ENCODE results near the gene CES3.

Gene CES3

DNA sequence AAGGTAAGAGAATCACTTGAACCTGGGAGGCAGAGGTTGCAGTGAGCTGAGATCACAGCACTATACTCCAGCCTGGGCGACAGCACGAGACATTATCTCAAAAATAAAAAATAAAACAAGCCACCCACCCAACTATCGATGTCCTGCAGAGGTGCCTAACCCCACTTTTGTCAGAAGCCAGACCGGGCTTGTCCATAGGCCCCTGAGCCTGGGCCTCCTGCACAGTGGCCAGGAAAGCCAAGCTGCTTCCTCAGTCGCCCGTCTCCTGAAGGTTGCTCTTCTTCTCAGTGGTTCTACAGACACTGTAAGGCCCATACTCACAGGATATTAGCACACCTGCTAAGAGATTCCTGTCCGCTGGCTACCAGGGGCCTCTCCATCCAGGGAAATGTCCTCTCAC, 14.5 kb upstream of the CES3 start:
- no peak overlapping the region for H3K4me3 ChIP-seq (ENCODE audit: low read depth, low read length)
- TF ChIP-seq, protein P1, sequence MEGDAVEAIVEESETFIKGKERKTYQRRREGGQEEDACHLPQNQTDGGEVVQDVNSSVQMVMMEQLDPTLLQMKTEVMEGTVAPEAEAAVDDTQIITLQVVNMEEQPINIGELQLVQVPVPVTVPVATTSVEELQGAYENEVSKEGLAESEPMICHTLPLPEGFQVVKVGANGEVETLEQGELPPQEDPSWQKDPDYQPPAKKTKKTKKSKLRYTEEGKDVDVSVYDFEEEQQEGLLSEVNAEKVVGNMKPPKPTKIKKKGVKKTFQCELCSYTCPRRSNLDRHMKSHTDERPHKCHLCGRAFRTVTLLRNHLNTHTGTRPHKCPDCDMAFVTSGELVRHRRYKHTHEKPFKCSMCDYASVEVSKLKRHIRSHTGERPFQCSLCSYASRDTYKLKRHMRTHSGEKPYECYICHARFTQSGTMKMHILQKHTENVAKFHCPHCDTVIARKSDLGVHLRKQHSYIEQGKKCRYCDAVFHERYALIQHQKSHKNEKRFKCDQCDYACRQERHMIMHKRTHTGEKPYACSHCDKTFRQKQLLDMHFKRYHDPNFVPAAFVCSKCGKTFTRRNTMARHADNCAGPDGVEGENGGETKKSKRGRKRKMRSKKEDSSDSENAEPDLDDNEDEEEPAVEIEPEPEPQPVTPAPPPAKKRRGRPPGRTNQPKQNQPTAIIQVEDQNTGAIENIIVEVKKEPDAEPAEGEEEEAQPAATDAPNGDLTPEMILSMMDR (conservative IDR thresholded peaks at IDR 0.05; ENCODE audit: low read depth, low read length) = no peak
- DNase-seq (ENCODE audit: low read depth) = no peak

DNA sequence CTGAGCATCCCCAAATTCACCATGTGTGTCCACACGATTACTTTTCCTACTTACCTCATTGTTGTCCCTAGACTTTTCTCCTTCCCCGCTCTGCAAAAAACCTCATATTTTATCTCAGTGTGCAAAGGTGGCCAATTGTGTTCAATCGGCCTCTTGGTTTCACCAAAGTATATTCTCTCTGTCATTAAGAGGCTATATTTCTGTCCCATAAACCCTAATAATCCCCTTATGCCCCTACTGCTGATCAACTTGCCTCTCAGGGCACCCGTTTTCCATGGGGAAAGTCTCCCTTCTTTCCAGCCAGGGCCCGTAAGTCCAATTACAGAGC, 14.1 kb upstream of the CES3 start:
- no peak for DNase-seq (ENCODE audit: low read depth)
- TF ChIP-seq, protein P1 (conservative IDR thresholded peaks at IDR 0.05; ENCODE audit: low read depth, low read length) = no peak
- no peak overlapping the region for H3K4me3 ChIP-seq (ENCODE audit: low read depth, low read length)

DNA sequence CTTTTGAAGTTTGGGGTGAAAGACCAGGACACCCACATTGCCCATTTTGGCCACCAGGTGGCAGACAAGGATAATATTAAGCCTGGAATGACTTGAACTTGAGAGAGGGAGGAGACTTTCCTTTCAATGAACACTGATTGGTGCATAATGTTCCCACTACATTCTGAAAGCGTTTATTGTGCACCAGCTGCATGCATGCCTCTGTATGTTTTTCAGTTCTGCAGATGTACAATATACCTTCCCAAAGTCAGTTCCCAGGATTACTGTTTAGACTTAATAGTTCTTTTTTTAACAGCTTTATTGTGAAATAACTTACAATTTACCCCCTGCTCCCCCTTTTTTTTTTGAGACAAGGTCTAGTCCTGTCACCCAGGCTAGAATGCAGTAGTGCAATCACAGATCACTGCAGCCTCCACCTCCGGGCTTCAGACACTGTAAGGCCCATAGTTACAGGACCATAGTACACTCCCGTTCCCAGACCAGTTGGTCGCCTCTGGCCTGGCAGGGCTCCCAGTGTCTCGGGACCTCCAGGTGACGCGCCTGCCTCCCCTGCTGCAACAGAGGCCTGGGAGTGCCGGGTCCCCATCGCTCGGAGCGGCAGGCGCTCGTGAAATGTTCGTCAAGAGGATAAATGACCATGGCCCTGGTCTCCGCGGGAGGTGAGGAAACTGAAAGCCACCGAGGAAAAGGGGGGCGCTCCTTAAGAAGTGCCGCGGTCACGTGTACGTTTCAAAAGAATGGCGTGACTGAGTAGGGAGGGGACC, 13.6 kb upstream of the CES3 start:
- H3K4me3 ChIP-seq (ENCODE audit: low read depth, low read length) = peak overlapping the region; percentile 61
- peak; percentile 88 for DNase-seq (ENCODE audit: low read depth)
- TF ChIP-seq, protein P1 (conservative IDR thresholded peaks at IDR 0.05; ENCODE audit: low read depth, low read length) = peak; percentile 89

DNA sequence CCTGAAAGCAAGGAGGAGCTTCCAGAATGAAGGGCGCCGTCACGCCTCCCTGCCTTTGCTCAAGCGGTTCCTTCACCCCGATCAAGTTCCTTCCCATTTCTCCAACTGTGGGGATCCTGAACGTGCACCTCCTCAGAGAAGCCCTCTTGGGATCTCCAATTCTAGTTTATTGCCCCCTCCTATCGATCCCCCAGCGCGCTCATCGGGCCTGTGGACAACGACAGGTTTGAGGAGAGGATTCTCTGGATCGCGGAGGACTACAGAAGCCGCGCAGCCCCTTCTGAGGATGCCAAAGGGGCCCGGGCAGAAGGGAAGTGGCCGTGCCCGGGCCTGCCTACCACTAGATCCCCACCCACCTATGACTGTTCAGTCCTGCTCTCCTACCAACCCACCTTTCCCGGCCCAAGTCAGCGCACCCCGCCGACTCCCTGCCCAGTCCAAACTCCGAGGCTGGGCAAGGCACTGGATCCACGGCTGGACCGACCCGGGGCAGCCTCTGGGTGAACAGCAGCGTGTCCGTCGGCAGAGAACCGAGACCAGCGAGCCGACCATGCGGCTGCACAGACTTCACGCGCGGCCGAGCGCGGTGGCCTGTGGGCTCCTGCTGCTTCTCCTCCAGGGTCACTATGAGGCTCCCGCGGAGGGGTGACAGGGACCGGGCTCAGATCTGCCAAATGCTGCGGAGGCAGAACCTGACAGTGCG, 12.8 kb upstream of the CES3 start:
- TF ChIP-seq, protein P1 (conservative IDR thresholded peaks at IDR 0.05; ENCODE audit: low read depth, low read length) = no peak
- peak overlapping the region; percentile 61 for H3K4me3 ChIP-seq (ENCODE audit: low read depth, low read length)
- no peak for DNase-seq (ENCODE audit: low read depth)

DNA sequence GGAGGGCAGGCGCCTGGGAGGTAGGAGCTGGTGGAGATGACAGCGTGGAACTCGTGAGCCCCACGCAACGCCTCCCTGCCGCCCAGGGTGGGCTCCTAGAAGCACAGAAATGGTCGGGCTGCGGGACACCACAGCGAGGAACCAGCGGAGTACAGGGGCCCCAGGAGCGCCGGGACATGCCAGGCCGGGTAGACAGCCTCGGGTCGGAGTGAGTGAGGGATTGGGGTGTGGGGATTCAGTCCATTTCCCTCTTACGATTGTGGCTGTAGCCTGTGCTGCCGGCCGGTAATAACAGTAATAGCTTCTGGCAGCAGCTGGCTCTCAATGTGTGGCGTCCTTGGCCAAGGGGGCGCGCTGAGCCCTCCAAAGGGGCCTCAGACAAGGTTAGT, 12.2 kb upstream of the CES3 start:
- TF ChIP-seq, protein P1 (conservative IDR thresholded peaks at IDR 0.05; ENCODE audit: low read depth, low read length) = no peak
- DNase-seq (ENCODE audit: low read depth) = no peak
- H3K4me3 ChIP-seq (ENCODE audit: low read depth, low read length) = no peak overlapping the region

DNA sequence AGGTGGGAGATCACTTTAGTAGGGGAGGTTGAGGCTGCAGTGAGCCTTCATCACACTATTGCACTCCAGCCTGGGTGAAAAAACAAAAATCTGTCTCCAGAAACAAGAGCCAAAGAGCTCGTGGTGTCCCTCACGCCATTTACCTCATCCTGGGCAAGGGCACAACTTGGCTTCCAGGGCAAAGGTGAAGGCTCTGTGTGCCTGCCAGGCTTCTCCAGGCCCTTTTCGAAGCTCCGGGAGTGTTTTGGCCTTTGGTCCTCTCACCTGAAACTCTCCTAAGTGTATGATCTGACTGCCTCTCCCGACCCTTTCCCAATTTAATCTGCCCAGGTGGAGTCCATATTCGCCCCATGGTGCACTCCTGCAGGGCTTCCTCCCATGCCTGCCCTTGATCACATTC, 11.6 kb upstream of the CES3 start:
- no peak overlapping the region for H3K4me3 ChIP-seq (ENCODE audit: low read depth, low read length)
- TF ChIP-seq, protein P1 (conservative IDR thresholded peaks at IDR 0.05; ENCODE audit: low read depth, low read length) = no peak

DNA sequence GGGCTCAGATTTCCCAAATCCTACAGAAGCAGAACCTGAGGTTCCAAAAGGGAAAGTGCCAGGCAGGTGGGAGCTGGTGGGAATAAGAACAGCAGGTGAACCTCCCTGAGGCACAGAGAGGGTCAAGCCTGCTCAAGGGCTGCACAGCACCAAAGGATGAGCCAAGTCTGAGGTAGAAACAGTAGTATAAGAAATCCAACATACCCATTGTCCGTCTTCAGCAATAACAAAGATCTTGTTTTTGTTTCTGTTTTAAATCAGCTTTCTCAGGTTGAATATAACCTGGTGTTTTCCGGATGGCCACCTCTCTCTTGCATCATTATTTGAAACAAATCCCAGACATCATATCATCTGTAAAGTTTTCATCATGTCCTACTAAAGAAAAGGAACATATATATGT, 10.6 kb upstream of the CES3 start:
- DNase-seq (ENCODE audit: low read depth) = no peak
- TF ChIP-seq, protein P1 (conservative IDR thresholded peaks at IDR 0.05; ENCODE audit: low read depth, low read length) = no peak
- H3K4me3 ChIP-seq (ENCODE audit: low read depth, low read length) = no peak overlapping the region

More for the DNA sequence above, 11.6 kb upstream of the CES3 start:
- no peak for DNase-seq (ENCODE audit: low read depth)

All from choroid plexus epithelial cell (primary cell).